Spleen (tissue), 11 donors: ENCODE data around the gene TMED5. TPM values are rescaled to one million over a fixed set of nuclear protein-coding genes. Genes with fewer than 3 reads are reported as not detected.

ENCODE experiments used
- DNase-seq: peaks from one replicate; pipeline ENCODE4 v3.0.0-alpha.2; 2020
- H3K27ac ChIP-seq, 8 donors: fragments of 200-600 bp; sonication (generic) in 7 of 8; 1 replicate in 4 of 8; 2 replicates in 4 of 8; pipeline versions ENCODE4 v1.5.0 to v1.8.0; 2016 to 2021; ENCODE audit warnings: inconsistent platforms in 4 of 8, mild to moderate bottlenecking in 4 of 8, moderate library complexity in 1 of 8
- H3K27me3 ChIP-seq, 7 donors: fragments of 200-600 bp; sonication (generic) in 6 of 7; replicated peaks in 1 of 7; 1 replicate in 4 of 7; 2 replicates in 3 of 7; pipeline versions ENCODE4 v1.5.0 to v1.8.0; 2016 to 2021; ENCODE audit warnings: inconsistent platforms in 3 of 7, mild to moderate bottlenecking in 1 of 7
- H3K36me3 ChIP-seq, 6 donors: fragments of 200-600 bp; sonication (generic) in 5 of 6; 1 replicate in 4 of 6; 2 replicates in 2 of 6; pipeline versions ENCODE4 v1.5.0 to v1.8.0; 2016 to 2021; ENCODE audit warnings: inconsistent platforms in 2 of 6
- H3K4me1 ChIP-seq, 6 donors: fragments of 200-600 bp; sonication (generic) in 5 of 6; 1 replicate in 3 of 6; 2 replicates in 3 of 6; pipeline versions ENCODE4 v1.5.0 to v1.8.0; 2016 to 2021; ENCODE audit warnings: inconsistent platforms in 3 of 6
- H3K4me3 ChIP-seq, 8 donors: fragments of 200-600 bp; sonication (generic) in 7 of 8; 1 replicate in 4 of 8; 2 replicates in 4 of 8; pipeline versions ENCODE4 v1.5.0 to v1.8.0; 2016 to 2021; ENCODE audit warnings: inconsistent platforms in 4 of 8, mild to moderate bottlenecking in 4 of 8, moderate library complexity in 2 of 8
- H3K9me3 ChIP-seq, 8 donors: fragments of 200-600 bp; sonication (generic) in 7 of 8; 1 replicate in 4 of 8; 2 replicates in 4 of 8; pipeline versions ENCODE4 v1.5.0 to v1.8.0; 2016 to 2021; ENCODE audit warnings: inconsistent platforms in 4 of 8
- POLR2A ChIP-seq, 3 donors: fragments of 450-650 bp; IDR thresholded peaks; one replicate each; pipeline ENCODE4 v1.5.1; 2017; ENCODE audit warnings: antibody characterized with exemption in 3 of 3, mild to moderate bottlenecking in 1 of 3
- POLR2AphosphoS5 ChIP-seq, 3 donors: sonication (generic); formaldehyde crosslinking; IDR thresholded peaks; one replicate each; pipeline ENCODE4 v1.5.1; 2017; ENCODE audit warnings: antibody characterized with exemption in 3 of 3
- WGBS, 5 donors: extraction: QIAGEN DNeasy Blood & Tissue Kit in 3 of 5; methylation state at CpG; one replicate each; pipeline versions ENCODE4 v1.1.5 to v1.1.7; 2013 to 2018; 5-methylcytosine and 5-hydroxymethylcytosine counted together
- intact Hi-C: fragments of 100-400 bp; cut with DNase I; formaldehyde crosslinking; loops from one replicate; pipeline ENCODE4 v1.15.0; 2023; ENCODE audit warnings: low total_unique reads
- polyA plus RNA-seq, 3 donors: library from polyadenylated mRNA; stranded (reverse); fragments of 200-250 nt; gene quantifications; one replicate each; pipeline ENCODE4 v1.2.1, GENCODE V29; 2013
- total RNA-seq, 7 donors: library from RNA; depleted of rRNA in 3 of 7; stranded (reverse); fragments of >200 nt in 3 of 7; fragmentation: NEBNext Ultra II Directional in 4 of 7; extraction: Animal tissue kit (Norgen Biotek cat#: 25700) in 4 of 7; gene quantifications; one replicate each; pipeline versions ENCODE4 v1.1.0 to v1.2.1, GENCODE V29; 2016 to 2021
- TF ChIP-seq, protein P1 (sequence below), 11 experiments: fragments of 200-600 bp in 7 of 11; fragments of 450-650 bp in 4 of 11; sonication (generic) in 4 of 11; IDR thresholded peaks in 8 of 11; conservative IDR thresholded peaks in 3 of 11; 1 replicate in 7 of 11; 2 replicates in 4 of 11; pipeline versions ENCODE4 v1.4.0 to v1.8.0; 2016 to 2021; ENCODE audit warnings: antibody characterized with exemption in 11 of 11, inconsistent platforms in 4 of 11, mild to moderate bottlenecking in 1 of 11
- donor health status: healthy with polysubstance abuse.
- donor health status: DM: no; HTN: no; CAD: no; lungs with moderate emphysema.
- donor health status: DM: no; HTN: no; CAD: no.
- donor health status: Bipolar disorder and iron deficiency.
- donor health status: healthy.
- donor health status: DM: no; HTN: no; CAD: no.
- donor health status: DM: yes; HTN: yes; CAD: no.

Gene TMED5
- total and polyA plus RNA-seq, 10 donors, result 11.1 to 102 (median 53.9) TPM

- Histone ChIP-seq H3K36me3 (peaks cover 0 to 84% (median 54%) of the 10 kb centered on the region in 6 donors), H3K27ac (no peak overlapping the region), H3K4me1 (no peaks in the 10 kb centered on the region), H3K4me3 (no peak overlapping the region), H3K9me3 (no peaks in the 10 kb centered on the region), H3K27me3 (no peaks in the 10 kb centered on the region)
- intact Hi-C loops, result no loop called here
- DNase-seq, result no peak
- TF ChIP-seq POLR2AphosphoS5 (IDR thresholded peaks at IDR 0.05), result no peak
- TF ChIP-seq, protein P1, sequence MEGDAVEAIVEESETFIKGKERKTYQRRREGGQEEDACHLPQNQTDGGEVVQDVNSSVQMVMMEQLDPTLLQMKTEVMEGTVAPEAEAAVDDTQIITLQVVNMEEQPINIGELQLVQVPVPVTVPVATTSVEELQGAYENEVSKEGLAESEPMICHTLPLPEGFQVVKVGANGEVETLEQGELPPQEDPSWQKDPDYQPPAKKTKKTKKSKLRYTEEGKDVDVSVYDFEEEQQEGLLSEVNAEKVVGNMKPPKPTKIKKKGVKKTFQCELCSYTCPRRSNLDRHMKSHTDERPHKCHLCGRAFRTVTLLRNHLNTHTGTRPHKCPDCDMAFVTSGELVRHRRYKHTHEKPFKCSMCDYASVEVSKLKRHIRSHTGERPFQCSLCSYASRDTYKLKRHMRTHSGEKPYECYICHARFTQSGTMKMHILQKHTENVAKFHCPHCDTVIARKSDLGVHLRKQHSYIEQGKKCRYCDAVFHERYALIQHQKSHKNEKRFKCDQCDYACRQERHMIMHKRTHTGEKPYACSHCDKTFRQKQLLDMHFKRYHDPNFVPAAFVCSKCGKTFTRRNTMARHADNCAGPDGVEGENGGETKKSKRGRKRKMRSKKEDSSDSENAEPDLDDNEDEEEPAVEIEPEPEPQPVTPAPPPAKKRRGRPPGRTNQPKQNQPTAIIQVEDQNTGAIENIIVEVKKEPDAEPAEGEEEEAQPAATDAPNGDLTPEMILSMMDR (IDR thresholded peaks at IDR 0.05 in 8 of 11, conservative IDR thresholded peaks at IDR 0.05 in 3 of 11), result no peak
- no peak for TF ChIP-seq POLR2A (IDR thresholded peaks at IDR 0.05)
- 57 to 69% (median 64%) methylated on average over 3 of the region's 3 CpGs for WGBS, 5 donors
These were observed 42.5 kb downstream of the TMED5 start for GRCh38 chr1:93137604-93138292.

DNA sequence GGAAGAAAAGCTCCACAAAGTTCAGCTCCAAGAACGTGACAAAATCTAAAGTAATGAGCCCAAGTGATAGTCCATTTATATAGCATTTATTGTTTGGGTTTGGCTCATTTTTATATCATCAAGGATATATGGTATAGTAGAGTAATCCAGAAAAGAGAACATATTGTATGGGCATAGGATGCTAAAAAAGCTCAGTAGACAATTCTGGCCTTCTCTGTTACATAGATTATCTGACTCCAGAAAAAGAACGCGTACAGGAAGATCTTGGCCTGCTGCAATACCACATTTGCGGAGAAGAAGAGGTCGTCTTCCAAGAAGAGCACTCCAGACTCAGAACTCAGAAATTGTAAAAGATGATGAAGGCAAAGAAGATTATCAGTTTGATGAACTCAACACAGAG lies 43.8 kb downstream of the TMED5 start:
- 93 to 96% (median 94%) methylated on average over 5 of the region's 5 CpGs for WGBS, 5 donors
- Histone ChIP-seq H3K27ac (no peak overlapping the region), H3K27me3 (no peaks in the 10 kb centered on the region), H3K4me3 (no peak overlapping the region), H3K9me3 (no peaks in the 10 kb centered on the region), H3K36me3 (peaks cover 0 to 97% (median 58%) of the 10 kb centered on the region in 6 donors), H3K4me1 (no peaks in the 10 kb centered on the region)
- intact Hi-C loops, result no loop called here
- no peak for TF ChIP-seq POLR2AphosphoS5 (IDR thresholded peaks at IDR 0.05)
- TF ChIP-seq, protein P1 (IDR thresholded peaks at IDR 0.05 in 8 of 11, conservative IDR thresholded peaks at IDR 0.05 in 3 of 11), result no peak
- DNase-seq, result no peak

DNA sequence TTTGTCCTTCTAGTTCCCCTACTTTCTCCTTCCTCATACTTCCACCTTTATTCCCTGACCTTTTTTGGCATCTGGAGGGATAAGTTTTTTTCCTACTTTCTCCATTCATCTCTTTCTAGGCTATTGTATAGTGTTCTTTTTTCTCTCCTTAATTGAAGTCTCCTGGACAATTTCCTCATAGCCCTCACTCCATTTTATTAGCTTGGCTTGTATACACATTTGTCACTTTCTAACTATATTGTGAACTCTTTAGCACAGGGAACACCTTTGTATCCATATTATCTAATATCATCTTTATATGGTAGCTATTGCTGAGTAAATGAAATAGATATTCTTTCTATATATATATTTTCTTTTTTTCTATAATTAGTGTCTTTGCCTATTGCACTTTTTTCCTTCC lies 47.6 kb downstream of the TMED5 start:
- no peaks in the 10 kb centered on the region for H3K27me3 ChIP-seq
- no peak overlapping the region for H3K27ac ChIP-seq
- no peaks in the 10 kb centered on the region for H3K4me1 ChIP-seq
- H3K9me3 ChIP-seq, result no peaks in the 10 kb centered on the region
- DNase-seq, result no peak
- intact Hi-C loops, result no loop called here
- peaks cover 0 to 99% (median 54%) of the 10 kb centered on the region in 6 donors for H3K36me3 ChIP-seq
- TF ChIP-seq POLR2AphosphoS5 (IDR thresholded peaks at IDR 0.05) (no peak), POLR2A (IDR thresholded peaks at IDR 0.05) (no peak)
- TF ChIP-seq, protein P1 (IDR thresholded peaks at IDR 0.05 in 8 of 11, conservative IDR thresholded peaks at IDR 0.05 in 3 of 11), result no peak
- no peak overlapping the region for H3K4me3 ChIP-seq

GRCh38 chr1:93129507-93130099 lies 50.6 kb downstream of the TMED5 start:
- Histone ChIP-seq H3K4me3 (no peak overlapping the region), H3K27me3 (no peaks in the 10 kb centered on the region), H3K27ac (no peak overlapping the region), H3K9me3 (no peaks in the 10 kb centered on the region), H3K4me1 (peaks cover 0 to 3% (median 0%) of the 10 kb centered on the region in 6 donors), H3K36me3 (peaks cover 0 to 78% (median 28%) of the 10 kb centered on the region in 6 donors)
- DNase-seq, result no peak
- TF ChIP-seq, protein P1 (IDR thresholded peaks at IDR 0.05 in 8 of 11, conservative IDR thresholded peaks at IDR 0.05 in 3 of 11), result no peak
- TF ChIP-seq POLR2A (IDR thresholded peaks at IDR 0.05) (no peak), POLR2AphosphoS5 (IDR thresholded peaks at IDR 0.05) (no peak)
- intact Hi-C loops, result no loop called here
